GM18498 (cell line): Measurements from ENCODE around the gene ATP6V0A1.
A peak's percentile ranks its signal among the peaks of the same experiment; 100 is the strongest.
"Not testable (repeated sequence)": the region's sequence is repeated elsewhere in the genome, so short reads cannot be mapped to it uniquely, and the experiment has no call there.

Source experiments
- ATAC-seq: cut with Tn5 transposase; IDR thresholded peaks from one replicate; pipeline ENCODE4 v1.9.1; 2021; ENCODE audit warnings: mild to moderate bottlenecking, moderate library complexity; ENCODE audit not compliant: unreplicated experiment

The ATP6V0A1 gene

GRCh38 chr17:42458497-42459255 is at the start of gene ATP6V0A1:
Gene ATP6V0A1 (plus strand): TSS chr17:42458878. CDS start chr17:42460895, 2,017 bp downstream.
- peak; percentile 73 for ATAC-seq

GRCh38 chr17:42409523-42410318 is 49.0 kb upstream of the ATP6V0A1 start:
- ATAC-seq = no peak

GRCh38 chr17:42410319-42410685 is 48.4 kb upstream of the ATP6V0A1 start:
- ATAC-seq = no peak

GRCh38 chr17:42411361-42411760 is 47.3 kb upstream of the ATP6V0A1 start:
- ATAC-seq = no peak

- ATAC-seq = no peak
These were observed 46.6 kb upstream of the ATP6V0A1 start for GRCh38 chr17:42411905-42412679.

- ATAC-seq = no peak
These were observed 45.1 kb upstream of the ATP6V0A1 start for GRCh38 chr17:42413464-42414040.

GRCh38 chr17:42414704-42415409 is 43.8 kb upstream of the ATP6V0A1 start:
- no peak for ATAC-seq

- not testable (repeated sequence) for ATAC-seq
These were observed 40.7 kb upstream of the ATP6V0A1 start for GRCh38 chr17:42417981-42418380.

GRCh38 chr17:42421136-42421506 is 37.6 kb upstream of the ATP6V0A1 start:
- ATAC-seq = no peak

- ATAC-seq = no peak
These were observed 37.0 kb upstream of the ATP6V0A1 start for GRCh38 chr17:42421507-42422338.

- ATAC-seq = no peak
These were observed 36.2 kb upstream of the ATP6V0A1 start for GRCh38 chr17:42422412-42422957.

- no peak for ATAC-seq
These were observed 35.5 kb upstream of the ATP6V0A1 start, which contains the start of gene CAVIN1 for GRCh38 chr17:42422958-42423712. Gene CAVIN1 (minus strand): TSS chr17:42423256. CDS start chr17:42423097, 159 bp downstream.

GRCh38 chr17:42423766-42424165 is 34.9 kb upstream of the ATP6V0A1 start:
- no peak for ATAC-seq

GRCh38 chr17:42424991-42425610 is 33.6 kb upstream of the ATP6V0A1 start:
- no peak for ATAC-seq

- ATAC-seq = no peak
These were observed 30.3 kb upstream of the ATP6V0A1 start for GRCh38 chr17:42428141-42428944.

GRCh38 chr17:42429726-42430447 is 28.8 kb upstream of the ATP6V0A1 start:
- no peak for ATAC-seq
